Endothelial cell of umbilical vein (primary cell): Measurements from ENCODE around the gene PRDM11. TPM values are rescaled to one million over a fixed set of nuclear protein-coding genes. Genes with fewer than 3 reads are reported as not detected.

Experiments used
- BruUV-seq: library from RNA; stranded (reverse); fragments of 400-500 nt; replicated peaks from 2 replicates; lab custom pipeline; 2021; lab: Mats Ljungman, UMichigan
- CTCF ChIA-PET: fragments of 300-600, 350-600 bp; sonication (Branson Sonifier 250); formaldehyde crosslinking; loops from one replicate; lab custom pipeline; 2021; ENCODE audit warnings: antibody characterized with exemption, inconsistent platforms; lab: Charles Lee
- POLR2A ChIA-PET: fragments of 300-600, 350-600 bp; sonication (Branson Sonifier 250); formaldehyde crosslinking; loops from one replicate; lab custom pipeline; 2021; ENCODE audit warnings: antibody characterized with exemption, inconsistent platforms; lab: Charles Lee
- DNase-seq: peaks from one replicate; pipeline ENCODE4 v3.0.0-alpha.2; 2011; ENCODE audit warnings: low read depth, low spot score
- FAIRE-seq: peaks from 2 replicates; lab custom pipeline; 2011; peaks lifted over from hg19 to GRCh38; lab: Jason Lieb, UNC
- H2AFZ ChIP-seq: 2 replicates; pipeline ENCODE4 v1.6.0; 2012; ENCODE audit warnings: low read depth, low read length, control low read depth, inconsistent platforms
- H3K27ac ChIP-seq: 2 replicates; pipeline ENCODE4 v1.5.1; 2011; ENCODE audit warnings: low read depth, mild to moderate bottlenecking, control low read depth, low read length, moderate library complexity; ENCODE audit not compliant: insufficient read depth
- H3K27me3 ChIP-seq, 2 experiments: 2 replicates each; pipeline versions ENCODE4 v1.6.0 to v1.6.1; 2011; ENCODE audit warnings: low read length in 2 of 2, mixed read lengths in 1 of 2; ENCODE audit not compliant: control insufficient read depth in 2 of 2, insufficient read depth in 2 of 2
- H3K36me3 ChIP-seq, 2 experiments: 2 replicates in 1 of 2; 3 replicates in 1 of 2; pipeline ENCODE4 v1.5.1; 2011; ENCODE audit warnings: low read length in 2 of 2, mild to moderate bottlenecking in 1 of 2, moderate library complexity in 1 of 2; ENCODE audit not compliant: control insufficient read depth in 2 of 2, insufficient read depth in 2 of 2; ENCODE audit errors: extremely low read depth in 1 of 2
- H3K4me1 ChIP-seq: 3 replicates; pipeline ENCODE4 v1.5.1; 2011; ENCODE audit warnings: mild to moderate bottlenecking, low read length; ENCODE audit not compliant: control insufficient read depth, insufficient read depth; ENCODE audit errors: extremely low read depth
- H3K4me2 ChIP-seq: 2 replicates; pipeline ENCODE4 v1.6.1; 2011; ENCODE audit warnings: low read length, control low read depth, mixed read lengths; ENCODE audit not compliant: insufficient read depth
- H3K4me3 ChIP-seq, 3 experiments: fragments of 200-600 bp in 1 of 3; sonication (generic), shearing (Covaris generic) in 1 of 3; replicated peaks in 1 of 3; 2 replicates each; pipeline ENCODE4 v1.5.1; 2011 to 2016; ENCODE audit warnings: control low read depth in 3 of 3, low read length in 3 of 3, mild to moderate bottlenecking in 2 of 3, inconsistent platforms in 1 of 3, low read depth in 1 of 3, moderate library complexity in 1 of 3; ENCODE audit not compliant: insufficient read depth in 1 of 3
- H3K79me2 ChIP-seq: 2 replicates; pipeline ENCODE4 v1.6.0; 2012; ENCODE audit warnings: low read length, inconsistent platforms; ENCODE audit not compliant: control insufficient read depth, insufficient read depth
- H3K9ac ChIP-seq: replicated peaks from 2 replicates; pipeline ENCODE3; 2011; ENCODE audit warnings: low read length, control low read depth; ENCODE audit not compliant: insufficient read depth; ENCODE audit errors: extremely low read depth
- H3K9me1 ChIP-seq: replicated peaks from 3 replicates; pipeline ENCODE4 v1.6.0; 2011; ENCODE audit warnings: mild to moderate bottlenecking, low read length; ENCODE audit not compliant: control insufficient read depth, insufficient read depth; ENCODE audit errors: extremely low read depth
- H3K9me3 ChIP-seq: replicated peaks from 2 replicates; pipeline ENCODE4 v1.5.1; 2012; ENCODE audit warnings: low read length, inconsistent platforms; ENCODE audit not compliant: control insufficient read depth, insufficient read depth
- H4K20me1 ChIP-seq: replicated peaks from 2 replicates; pipeline ENCODE3; 2011; ENCODE audit warnings: mild to moderate bottlenecking, low read length; ENCODE audit not compliant: control insufficient read depth, insufficient read depth; ENCODE audit errors: extremely low read depth
- EZH2 ChIP-seq: IDR thresholded peaks from 2 replicates; pipeline ENCODE4 v1.6.1; 2012; ENCODE audit warnings: borderline replicate concordance, low read depth, mild to moderate bottlenecking, moderate library complexity, low read length, inconsistent platforms; ENCODE audit not compliant: severe bottlenecking
- FOS ChIP-seq: IDR thresholded peaks from 2 replicates; pipeline ENCODE4 v1.6.1; 2011; ENCODE audit warnings: mild to moderate bottlenecking, low read length, moderate library complexity, borderline replicate concordance; ENCODE audit not compliant: insufficient read depth
- GATA2 ChIP-seq: IDR thresholded peaks from 2 replicates; pipeline ENCODE4 v1.7.0; 2011; ENCODE audit warnings: low read depth, mild to moderate bottlenecking, moderate library complexity, mixed read lengths, low read length; ENCODE audit not compliant: insufficient read length, insufficient read depth
- JUN ChIP-seq: IDR thresholded peaks from 2 replicates; pipeline ENCODE4 v1.6.1; 2011; ENCODE audit warnings: borderline replicate concordance, low read depth; ENCODE audit not compliant: insufficient read length, insufficient read depth
- MYC ChIP-seq: IDR thresholded peaks from one replicate; pipeline ENCODE4 v1.6.1; 2011; ENCODE audit warnings: mild to moderate bottlenecking, low read depth, low read length
- POLR2A ChIP-seq: IDR thresholded peaks from 2 replicates; pipeline ENCODE4 v1.6.1; 2012; ENCODE audit warnings: low read depth, mild to moderate bottlenecking, control low read depth, low read length
- POLR2AphosphoS5 ChIP-seq: IDR thresholded peaks from 2 replicates; pipeline ENCODE4 v1.6.1; 2012; ENCODE audit warnings: low read depth, mild to moderate bottlenecking, control low read depth, low read length, moderate library complexity; ENCODE audit not compliant: insufficient read depth
- dilution Hi-C: fragments of 300-500 bp; cut with MboI; formaldehyde crosslinking; loops from one replicate; pipeline ENCODE4 v1.15.0; 2019; ENCODE audit warnings: low sequenced_read_pairs; ENCODE audit not compliant: extremely low pct_ligation_motif_present
- intact Hi-C: fragments of 100-400 bp; cut with micrococcal nuclease; formaldehyde crosslinking; loops from one replicate; pipeline ENCODE4 v1.10.0; 2022
- polyA plus RNA-seq, 4 experiments: library from polyadenylated mRNA; depleted of rRNA in 3 of 4; stranded (reverse) in 3 of 4; unstranded in 1 of 4; fragments of >200 nt; gene quantifications; 2 replicates each; pipeline versions ENCODE4 v1.2.1 to v1.2.3, GENCODE V29; 2011 to 2012; ENCODE audit warnings: missing spikeins in 1 of 4
- total RNA-seq: library from RNA; stranded (reverse); gene quantifications from 2 replicates; pipeline ENCODE4 v1.2.3, GENCODE V29; 2021
- TF ChIP-seq, protein P1 (sequence below): IDR thresholded peaks from 2 replicates; pipeline ENCODE4 v1.6.1; 2011; ENCODE audit not compliant: insufficient read depth, insufficient read length
- TF ChIP-seq, protein P2 (sequence below), 2 donors: IDR thresholded peaks; 1 replicate in 1 of 2; 2 replicates in 1 of 2; pipeline ENCODE4 v1.5.1; 2011; ENCODE audit warnings: low read length in 2 of 2, mild to moderate bottlenecking in 2 of 2, moderate library complexity in 2 of 2, control low read depth in 1 of 2, inconsistent platforms in 1 of 2, low read depth in 1 of 2; ENCODE audit not compliant: insufficient read depth in 1 of 2; ENCODE audit errors: extremely low read depth in 1 of 2

Gene PRDM11
- total and polyA plus RNA-seq, 2 donors (not counting 3 experiments of a cell fraction or from before 2014, with no cell fraction given), result 6.9 to 14.1 TPM

DNA sequence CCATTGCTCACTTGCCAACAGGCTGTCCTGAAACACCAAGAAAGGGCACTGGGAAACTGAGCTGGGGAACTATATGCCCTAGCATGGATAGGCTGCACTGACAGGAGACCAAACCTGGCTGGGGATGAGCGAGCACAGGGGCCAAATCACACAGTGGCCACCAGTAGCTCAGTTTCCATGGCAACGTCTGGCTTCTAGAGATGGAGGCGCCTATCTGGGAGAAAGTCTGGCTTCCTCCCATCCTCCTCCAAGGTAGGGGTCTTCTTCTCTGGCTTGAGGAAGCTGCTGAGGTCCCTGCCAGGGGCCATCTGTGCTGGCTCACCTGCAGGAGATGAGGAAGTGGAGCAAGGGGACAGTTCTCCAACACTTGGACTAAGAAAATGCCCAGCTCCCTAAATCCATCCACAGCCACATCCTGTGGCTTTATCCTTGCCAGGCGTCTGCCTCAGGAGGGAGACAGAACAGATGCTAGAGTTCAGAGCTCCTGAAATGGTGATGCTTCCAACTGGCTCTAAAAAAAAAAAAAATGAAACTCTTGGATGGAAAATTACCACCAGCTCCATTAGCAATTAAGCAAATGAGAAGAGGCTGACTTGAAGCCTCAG lies 91.4 kb downstream of the PRDM11 start:
- no TSS peak for BruUV-seq
- no peak for DNase-seq
- dilution Hi-C loops, result no loop called here
- no peaks in the 10 kb centered on the region for H3K9me1 ChIP-seq
- no peaks in the 10 kb centered on the region for H3K36me3 ChIP-seq
- intact Hi-C loops, result no loop called here
- CTCF ChIA-PET, result interaction anchor here (1.0 to 1.4 kb wide), 3 partner anchors 12 to 311 kb away, joined by 4 read pairs; no protein-coding TSS in a partner anchor
- H3K4me2 ChIP-seq, result no peak overlapping the region
- H3K4me3 ChIP-seq, result no peak overlapping the region
- H3K9me3 ChIP-seq, result no peaks in the 10 kb centered on the region
- no peak overlapping the region for H3K9ac ChIP-seq
- FAIRE-seq, result no peak
- TF ChIP-seq GATA2 (no peak), EZH2 (no peak), POLR2A (no peak), POLR2AphosphoS5 (no peak), JUN (no peak)
- TF ChIP-seq, protein P1, sequence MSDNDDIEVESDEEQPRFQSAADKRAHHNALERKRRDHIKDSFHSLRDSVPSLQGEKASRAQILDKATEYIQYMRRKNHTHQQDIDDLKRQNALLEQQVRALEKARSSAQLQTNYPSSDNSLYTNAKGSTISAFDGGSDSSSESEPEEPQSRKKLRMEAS, result no peak
- no peak overlapping the region for H3K27ac ChIP-seq
- no peaks in the 10 kb centered on the region for H3K4me1 ChIP-seq
- no peaks in the 10 kb centered on the region for H3K79me2 ChIP-seq
- peaks cover 4 to 14% of the 10 kb centered on the region in 2 experiments for H3K27me3 ChIP-seq
- H4K20me1 ChIP-seq, result no peaks in the 10 kb centered on the region
- no peak overlapping the region for H2AFZ ChIP-seq
- POLR2A ChIA-PET, result no interaction called here

DNA sequence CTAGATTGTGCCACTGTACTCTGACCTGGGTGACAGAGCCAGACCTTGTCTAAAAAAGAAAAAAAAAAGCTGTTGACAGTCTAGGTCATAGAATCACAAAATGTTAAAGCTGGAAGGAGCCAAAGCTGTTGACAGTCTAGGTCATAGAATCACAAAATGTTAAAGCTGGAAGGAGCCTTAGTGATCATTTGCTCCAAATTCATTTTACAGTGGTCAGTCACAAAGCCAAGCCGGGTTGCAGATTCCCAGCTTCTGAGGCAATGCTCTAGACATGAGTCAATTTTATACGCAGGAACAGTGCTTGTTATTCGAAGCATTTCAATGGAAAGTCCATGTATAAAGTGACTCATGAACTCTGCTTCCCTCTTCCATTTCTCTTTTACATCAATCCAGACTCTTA lies 92.3 kb downstream of the PRDM11 start:
- POLR2A ChIA-PET, result no interaction called here

More for the DNA sequence above, 92.3 kb downstream of the PRDM11 start:
- peaks cover 4 to 14% of the 10 kb centered on the region in 2 experiments for H3K27me3 ChIP-seq
- H3K4me3 ChIP-seq, result no peak overlapping the region
- CTCF ChIA-PET, result interaction anchor here (1.0 to 1.4 kb wide), 3 partner anchors 10 to 312 kb away, joined by 3 to 4 read pairs (median 3); no protein-coding TSS in a partner anchor
- H2AFZ ChIP-seq, result no peak overlapping the region
- dilution Hi-C loops (no loop called here), intact Hi-C loops (no loop called here)
- no peaks in the 10 kb centered on the region for H3K36me3 ChIP-seq
- no peaks in the 10 kb centered on the region for H3K79me2 ChIP-seq
- FAIRE-seq (no peak), DNase-seq (no peak)
- TF ChIP-seq FOS, result no peak
- TF ChIP-seq JUN, result no peak
- TF ChIP-seq EZH2, result no peak
- TF ChIP-seq, protein P2, sequence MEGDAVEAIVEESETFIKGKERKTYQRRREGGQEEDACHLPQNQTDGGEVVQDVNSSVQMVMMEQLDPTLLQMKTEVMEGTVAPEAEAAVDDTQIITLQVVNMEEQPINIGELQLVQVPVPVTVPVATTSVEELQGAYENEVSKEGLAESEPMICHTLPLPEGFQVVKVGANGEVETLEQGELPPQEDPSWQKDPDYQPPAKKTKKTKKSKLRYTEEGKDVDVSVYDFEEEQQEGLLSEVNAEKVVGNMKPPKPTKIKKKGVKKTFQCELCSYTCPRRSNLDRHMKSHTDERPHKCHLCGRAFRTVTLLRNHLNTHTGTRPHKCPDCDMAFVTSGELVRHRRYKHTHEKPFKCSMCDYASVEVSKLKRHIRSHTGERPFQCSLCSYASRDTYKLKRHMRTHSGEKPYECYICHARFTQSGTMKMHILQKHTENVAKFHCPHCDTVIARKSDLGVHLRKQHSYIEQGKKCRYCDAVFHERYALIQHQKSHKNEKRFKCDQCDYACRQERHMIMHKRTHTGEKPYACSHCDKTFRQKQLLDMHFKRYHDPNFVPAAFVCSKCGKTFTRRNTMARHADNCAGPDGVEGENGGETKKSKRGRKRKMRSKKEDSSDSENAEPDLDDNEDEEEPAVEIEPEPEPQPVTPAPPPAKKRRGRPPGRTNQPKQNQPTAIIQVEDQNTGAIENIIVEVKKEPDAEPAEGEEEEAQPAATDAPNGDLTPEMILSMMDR (IDR thresholded peaks at IDR 0.05; ENCODE audit: extremely low read depth in 1 of 2, insufficient read depth in 1 of 2, low read depth in 1 of 2, low read length in 2 of 2), result no peak
- no peak for TF ChIP-seq MYC
- TF ChIP-seq GATA2, result no peak
- no peak for TF ChIP-seq POLR2AphosphoS5
- H3K27ac ChIP-seq, result no peak overlapping the region
- H3K4me2 ChIP-seq, result no peak overlapping the region
- no peaks in the 10 kb centered on the region for H3K4me1 ChIP-seq
- BruUV-seq, result no TSS peak
- no peaks in the 10 kb centered on the region for H3K9me3 ChIP-seq
- H4K20me1 ChIP-seq, result no peaks in the 10 kb centered on the region
- H3K9ac ChIP-seq, result no peak overlapping the region
- no peaks in the 10 kb centered on the region for H3K9me1 ChIP-seq
